GM10266 (cell line): ENCODE results near the gene RNF20.
A peak's percentile ranks its signal among the peaks of the same experiment; 100 is the strongest.
"Not testable (repeated sequence)": the region's sequence is repeated elsewhere in the genome, so short reads cannot be mapped to it uniquely, and the experiment has no call there.

Experiments used
- DNase-seq: peaks from one replicate; pipeline ENCODE4 v3.0.0; 2012; ENCODE audit errors: extremely low spot score
- CTCF ChIP-seq: IDR thresholded peaks from 2 replicates; pipeline ENCODE4 v1.5.1; 2012; ENCODE audit warnings: mild to moderate bottlenecking, low read depth; ENCODE audit not compliant: control insufficient read depth, insufficient read depth; ENCODE audit errors: missing control alignments

Gene RNF20

GRCh38 chr9:101540069-101540468 lies 6.4 kb downstream of the RNF20 start:
- no peak for TF ChIP-seq CTCF
- DNase-seq: no peak

- TF ChIP-seq CTCF: no peak
- DNase-seq: no peak
Observed at GRCh38 chr9:101543098-101543735, 9.6 kb downstream of the RNF20 start.

GRCh38 chr9:101549472-101550098 lies 15.9 kb downstream of the RNF20 start:
- not testable (repeated sequence) for DNase-seq

GRCh38 chr9:101561740-101562139 lies 28.1 kb downstream of the RNF20 start:
- TF ChIP-seq CTCF: no peak
- DNase-seq: no peak

GRCh38 chr9:101562966-101563365 lies 29.3 kb downstream of the RNF20 start:
- DNase-seq: no peak
- TF ChIP-seq CTCF: no peak

GRCh38 chr9:101564252-101564651 lies 30.6 kb downstream of the RNF20 start:
- TF ChIP-seq CTCF: no peak
- no peak for DNase-seq

GRCh38 chr9:101566904-101567724 lies 33.5 kb downstream of the RNF20 start:
- DNase-seq: peak; percentile 10
- TF ChIP-seq CTCF: peak; percentile 39
